Measurements from ENCODE around the gene OMD. TPM values are rescaled to one million over a fixed set of nuclear protein-coding genes. Genes with fewer than 3 reads are reported as not detected.
"Not testable (repeated sequence)": the region's sequence is repeated elsewhere in the genome, so short reads cannot be mapped to it uniquely, and the experiment has no call there.

OMD gene
- total and polyA plus RNA-seq, 8 donors, result 0.47 to 8.5 (median 1.1) TPM

DNA sequence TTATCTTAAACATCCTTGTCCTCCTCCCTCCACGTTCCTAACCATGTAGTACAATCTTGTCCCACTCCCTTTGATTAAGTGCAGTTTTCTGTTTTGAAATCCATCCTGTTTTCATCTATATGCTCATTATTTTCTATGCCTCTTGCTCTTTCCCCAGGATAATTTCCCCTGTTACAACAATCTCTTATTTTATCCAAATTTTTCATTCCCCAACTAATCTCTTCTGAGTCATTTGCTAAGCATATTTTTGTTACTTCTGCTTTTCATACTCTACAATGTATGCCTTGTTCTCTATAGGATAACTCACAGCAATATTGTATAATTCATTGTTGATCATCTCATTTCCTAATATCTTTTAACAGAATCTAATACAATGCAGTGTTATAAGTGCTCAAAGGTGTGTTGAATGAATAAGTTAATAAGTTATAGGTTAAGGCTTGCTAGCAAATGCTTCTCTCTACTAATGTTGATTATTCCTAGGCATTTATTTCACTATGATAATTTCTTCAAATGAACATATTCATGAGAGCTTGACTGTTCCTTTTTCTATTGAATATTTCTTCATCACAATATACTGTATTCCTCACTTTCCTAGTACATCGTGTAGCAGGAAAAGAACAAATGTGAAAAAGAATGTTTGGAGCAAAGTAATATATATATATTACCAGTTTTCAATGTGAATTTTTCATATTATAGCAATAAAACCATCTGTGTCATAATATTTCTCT is 1.5 kb downstream of the OMD start:
- H3K9me3 ChIP-seq, result no peaks in the 10 kb centered on the region
- no peak for ATAC-seq
- DNase-seq, result no peak
- no peak overlapping the region for H3K4me3 ChIP-seq
- no peaks in the 10 kb centered on the region for H3K27me3 ChIP-seq
- H3K36me3 ChIP-seq, result no peaks in the 10 kb centered on the region
- H3K27ac ChIP-seq, result peak overlapping the region in 1 of 2 donors; percentile 65
- TF ChIP-seq, protein P1, sequence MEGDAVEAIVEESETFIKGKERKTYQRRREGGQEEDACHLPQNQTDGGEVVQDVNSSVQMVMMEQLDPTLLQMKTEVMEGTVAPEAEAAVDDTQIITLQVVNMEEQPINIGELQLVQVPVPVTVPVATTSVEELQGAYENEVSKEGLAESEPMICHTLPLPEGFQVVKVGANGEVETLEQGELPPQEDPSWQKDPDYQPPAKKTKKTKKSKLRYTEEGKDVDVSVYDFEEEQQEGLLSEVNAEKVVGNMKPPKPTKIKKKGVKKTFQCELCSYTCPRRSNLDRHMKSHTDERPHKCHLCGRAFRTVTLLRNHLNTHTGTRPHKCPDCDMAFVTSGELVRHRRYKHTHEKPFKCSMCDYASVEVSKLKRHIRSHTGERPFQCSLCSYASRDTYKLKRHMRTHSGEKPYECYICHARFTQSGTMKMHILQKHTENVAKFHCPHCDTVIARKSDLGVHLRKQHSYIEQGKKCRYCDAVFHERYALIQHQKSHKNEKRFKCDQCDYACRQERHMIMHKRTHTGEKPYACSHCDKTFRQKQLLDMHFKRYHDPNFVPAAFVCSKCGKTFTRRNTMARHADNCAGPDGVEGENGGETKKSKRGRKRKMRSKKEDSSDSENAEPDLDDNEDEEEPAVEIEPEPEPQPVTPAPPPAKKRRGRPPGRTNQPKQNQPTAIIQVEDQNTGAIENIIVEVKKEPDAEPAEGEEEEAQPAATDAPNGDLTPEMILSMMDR (IDR thresholded peaks at IDR 0.05), result no peak
- no peaks in the 10 kb centered on the region for H3K4me1 ChIP-seq
- intact Hi-C loops (cut with DNase I), result no loop called here

DNA sequence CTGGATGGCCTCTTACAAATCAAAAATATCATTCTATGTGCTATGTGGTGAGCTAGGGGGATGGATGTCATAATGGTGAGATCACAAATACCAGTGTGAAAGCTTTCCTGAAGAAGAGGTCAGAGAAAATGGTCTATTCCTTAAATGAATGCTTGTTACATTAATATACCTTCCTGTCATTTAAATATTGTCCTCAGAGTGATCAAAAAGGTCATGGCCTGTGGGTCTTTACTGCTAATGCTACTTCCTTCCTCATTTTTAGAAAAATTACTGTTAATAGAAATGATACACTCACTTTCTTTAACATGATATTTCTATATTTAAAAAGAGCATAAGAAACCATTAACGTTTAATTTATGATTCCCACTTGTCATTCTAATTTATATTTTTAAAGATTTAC is 9.7 kb downstream of the OMD start:
- TF ChIP-seq, protein P1 (IDR thresholded peaks at IDR 0.05), result no peak
- H3K9me3 ChIP-seq, result no peaks in the 10 kb centered on the region
- H3K27ac ChIP-seq, result no peak overlapping the region
- H3K27me3 ChIP-seq, result no peaks in the 10 kb centered on the region
- no peak for ATAC-seq
- intact Hi-C loops (cut with DNase I), result no loop called here
- no peaks in the 10 kb centered on the region for H3K4me1 ChIP-seq
- no peak for DNase-seq
- no peak overlapping the region for H3K4me3 ChIP-seq
- no peaks in the 10 kb centered on the region for H3K36me3 ChIP-seq

DNA sequence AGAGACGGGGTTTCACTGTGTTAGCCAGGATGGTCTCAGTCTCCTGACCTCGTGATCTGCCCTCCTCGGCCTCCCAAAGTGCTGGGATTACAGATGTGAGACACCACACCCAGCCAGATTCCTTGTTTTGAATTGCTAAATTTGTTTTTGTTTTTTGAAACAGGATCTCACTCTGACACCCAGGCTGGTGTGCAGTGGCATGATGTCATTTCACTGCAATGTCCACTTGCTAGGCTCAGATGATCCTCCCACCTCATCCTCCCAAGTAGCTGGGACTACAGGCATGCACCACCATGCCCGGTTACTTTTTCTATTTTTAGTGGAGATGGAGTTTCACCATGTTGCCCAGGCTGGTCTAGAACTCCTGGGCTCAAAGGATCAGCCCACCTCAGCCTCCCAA is 13.1 kb downstream of the OMD start:
- H3K36me3 ChIP-seq; ATAC-seq; DNase-seq; H3K9me3 ChIP-seq; H3K4me1 ChIP-seq; H3K27me3 ChIP-seq; H3K4me3 ChIP-seq; H3K27ac ChIP-seq; intact Hi-C loops (cut with DNase I): not testable (repeated sequence)

DNA sequence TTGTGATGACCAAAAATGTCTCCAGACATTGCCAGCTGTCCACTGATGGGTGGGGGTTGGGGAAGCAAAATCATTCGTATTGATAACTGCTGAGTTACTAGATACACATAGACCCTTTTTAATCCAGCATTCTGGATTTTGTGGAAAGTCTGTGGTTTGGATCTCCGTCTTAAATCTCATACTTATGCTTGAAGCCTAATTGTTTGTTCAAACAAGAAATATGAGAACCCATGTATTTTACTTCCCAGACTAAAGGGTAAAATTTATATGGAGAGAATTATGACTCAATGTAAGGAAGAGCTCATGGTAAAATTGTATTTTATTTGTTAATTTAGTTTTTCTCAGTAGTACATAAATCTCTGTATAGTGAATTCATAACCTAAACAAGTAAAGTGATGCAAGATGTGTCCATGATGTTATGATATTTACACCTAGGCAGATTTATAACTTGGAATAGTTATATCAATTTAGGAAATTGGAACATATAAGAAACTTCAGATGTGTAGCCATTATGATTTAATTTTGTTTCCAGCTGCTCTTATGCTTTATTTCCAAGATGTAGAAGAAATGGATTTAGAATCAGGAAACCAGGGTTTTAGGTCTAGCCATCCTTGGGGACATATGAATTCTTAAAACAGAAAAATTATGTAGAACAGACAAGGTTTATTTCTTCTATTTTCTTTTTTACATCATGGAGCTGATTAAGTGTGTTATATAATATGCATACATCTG is 15.4 kb downstream of the OMD start:
- intact Hi-C loops (cut with DNase I), result no loop called here
- TF ChIP-seq, protein P1 (IDR thresholded peaks at IDR 0.05), result no peak
- no peak overlapping the region for H3K4me3 ChIP-seq
- ATAC-seq (no peak), DNase-seq (no peak)
- no peaks in the 10 kb centered on the region for H3K9me3 ChIP-seq
- no peaks in the 10 kb centered on the region for H3K36me3 ChIP-seq
- H3K4me1 ChIP-seq, result peaks cover 7 to 10% of the 10 kb centered on the region in 2 donors
- H3K27me3 ChIP-seq, result no peaks in the 10 kb centered on the region
- H3K27ac ChIP-seq, result no peak overlapping the region

DNA sequence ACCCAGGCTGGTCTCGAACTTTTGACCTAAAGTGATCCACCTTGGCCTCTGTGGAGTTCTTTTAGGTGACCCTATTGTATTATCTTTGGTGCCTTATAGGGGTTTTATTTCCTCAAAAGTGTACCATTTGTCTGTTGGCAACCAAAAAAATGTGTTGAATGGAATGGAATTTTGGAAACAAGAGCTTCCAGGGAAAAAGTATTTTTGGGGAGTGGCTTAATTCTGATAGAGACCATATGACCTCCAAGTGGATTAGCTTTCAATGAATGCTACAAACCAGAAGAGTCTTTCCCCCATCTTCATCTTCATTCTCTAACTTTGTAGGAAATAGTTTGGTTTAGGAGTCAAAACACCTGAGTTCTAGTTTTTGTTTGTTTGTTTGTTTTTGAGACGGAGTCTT is 16.5 kb downstream of the OMD start:
- Histone ChIP-seq H3K36me3 (no peaks in the 10 kb centered on the region), H3K9me3 (no peaks in the 10 kb centered on the region), H3K4me3 (no peak overlapping the region), H3K4me1 (peaks cover 7 to 10% of the 10 kb centered on the region in 2 donors), H3K27me3 (no peaks in the 10 kb centered on the region), H3K27ac (no peak overlapping the region)
- intact Hi-C loops (cut with DNase I), result no loop called here
- DNase-seq, result no peak
- no peak for ATAC-seq
- TF ChIP-seq, protein P1 (IDR thresholded peaks at IDR 0.05), result no peak

All from left lung (tissue), 10 donors.